Stimulated activated naive CD4-positive, alpha-beta T cell treated with Interleukin-2 at 50 U/mL for 16 hours (primary cell): ENCODE data around the gene TRIM9.

Experiments used
- DNase-seq: peaks from one replicate; lab custom pipeline; 2025; lab: John Stamatoyannopoulos, UW

Gene TRIM9

GRCh38 chr14:50935126-50936015 lies 159.5 kb downstream of the TRIM9 start:
- DNase-seq, result no peak

- DNase-seq, result no peak
Observed at GRCh38 chr14:50932592-50933495, 162.1 kb downstream of the TRIM9 start.

- no peak for DNase-seq
Observed at GRCh38 chr14:50932156-50932555, 162.7 kb downstream of the TRIM9 start.

GRCh38 chr14:50931559-50931958 lies 163.3 kb downstream of the TRIM9 start:
- no peak for DNase-seq

GRCh38 chr14:50929506-50929905 lies 165.4 kb downstream of the TRIM9 start:
- DNase-seq, result no peak

- DNase-seq, result no peak
Observed at GRCh38 chr14:50928002-50928635, 166.8 kb downstream of the TRIM9 start.

- DNase-seq, result no peak
Observed at GRCh38 chr14:50926851-50927386, 168.0 kb downstream of the TRIM9 start.
